HFF-Myc (cell line): ENCODE measurements around the gene TMEM54.
"Not testable (repeated sequence)": the region's sequence is repeated elsewhere in the genome, so short reads cannot be mapped to it uniquely, and the experiment has no call there.

Experiments used
- DNase-seq: peaks from one replicate; pipeline ENCODE4 v3.0.0-alpha.2; 2011; ENCODE audit warnings: low read depth; ENCODE audit errors: extremely low read depth
- H3K4me3 ChIP-seq: replicated peaks from 2 replicates; pipeline ENCODE4 v1.5.1; 2011; ENCODE audit warnings: low read depth, mild to moderate bottlenecking, control low read depth, low read length
- CTCF ChIP-seq: IDR thresholded peaks from 2 replicates; pipeline ENCODE4 v1.5.1; 2012; ENCODE audit warnings: mild to moderate bottlenecking, low read depth, low read length, control low read depth; ENCODE audit errors: missing control alignments

Gene TMEM54

GRCh38 chr1:32907435-32907834 is 6.2 kb upstream of the TMEM54 start:
- DNase-seq: no peak
- H3K4me3 ChIP-seq: no peak overlapping the region
- no peak for TF ChIP-seq CTCF

GRCh38 chr1:32906654-32907053 is 5.5 kb upstream of the TMEM54 start:
- no peak for TF ChIP-seq CTCF

GRCh38 chr1:32905588-32905987 is 4.4 kb upstream of the TMEM54 start:
- DNase-seq, H3K4me3 ChIP-seq: not testable (repeated sequence)

More at GRCh38 chr1:32906654-32907053, 5.5 kb upstream of the TMEM54 start:
- no peak for DNase-seq
- no peak overlapping the region for H3K4me3 ChIP-seq

- H3K4me3 ChIP-seq: no peak overlapping the region
- DNase-seq: no peak
- TF ChIP-seq CTCF: no peak
These were observed 3.6 kb upstream of the TMEM54 start for GRCh38 chr1:32904797-32905196.

GRCh38 chr1:32903991-32904785 is 3.0 kb upstream of the TMEM54 start:
- TF ChIP-seq CTCF: no peak
- no peak for DNase-seq
- no peak overlapping the region for H3K4me3 ChIP-seq

GRCh38 chr1:32902535-32902920 is 1.3 kb upstream of the TMEM54 start:
- no peak overlapping the region for H3K4me3 ChIP-seq
- TF ChIP-seq CTCF: no peak
- DNase-seq: no peak

GRCh38 chr1:32901823-32902534 is 790 bp upstream of the TMEM54 start:
- peak overlapping the region; percentile 40 for H3K4me3 ChIP-seq
- DNase-seq: no peak
- TF ChIP-seq CTCF: no peak
